ENCODE data around the gene AKR1B1.

AKR1B1 gene

GRCh38 chr7:134468475-134468874 lies 9.6 kb upstream of the AKR1B1 start:
- DNase-seq: no peak

- no peak for DNase-seq
Measured at GRCh38 chr7:134468054-134468453, 9.2 kb upstream of the AKR1B1 start.

- DNase-seq: no peak
Measured at GRCh38 chr7:134465491-134465890, 6.6 kb upstream of the AKR1B1 start.

- DNase-seq: no peak
Measured at GRCh38 chr7:134464496-134464895, 5.6 kb upstream of the AKR1B1 start.

GRCh38 chr7:134463751-134464150 lies 4.9 kb upstream of the AKR1B1 start:
- DNase-seq: no peak

GRCh38 chr7:134462337-134462925 lies 3.5 kb upstream of the AKR1B1 start:
- DNase-seq: peak; percentile 88

- DNase-seq: no peak
Measured at GRCh38 chr7:134461916-134462315, 3.0 kb upstream of the AKR1B1 start.

- no peak for DNase-seq
Measured at GRCh38 chr7:134459981-134460380, 1.1 kb upstream of the AKR1B1 start.

GRCh38 chr7:134458341-134458805 lies 527 bp downstream of the AKR1B1 start:
- DNase-seq: peak; percentile 33

- DNase-seq: peak; percentile 57
Measured at GRCh38 chr7:134457210-134457609, 1.7 kb downstream of the AKR1B1 start.

- no peak for DNase-seq
Measured at GRCh38 chr7:134454277-134454676, 4.6 kb downstream of the AKR1B1 start.

- no peak for DNase-seq
Measured at GRCh38 chr7:134453518-134453917, 5.4 kb downstream of the AKR1B1 start.

GRCh38 chr7:134452991-134453473 lies 5.9 kb downstream of the AKR1B1 start:
- DNase-seq: no peak

GRCh38 chr7:134452419-134452838 lies 6.5 kb downstream of the AKR1B1 start:
- DNase-seq: no peak

GRCh38 chr7:134451656-134452055 lies 7.2 kb downstream of the AKR1B1 start:
- no peak for DNase-seq

GRCh38 chr7:134450294-134451000 lies 8.5 kb downstream of the AKR1B1 start:
- DNase-seq: no peak

- DNase-seq: no peak
Measured at GRCh38 chr7:134449680-134450079, 9.2 kb downstream of the AKR1B1 start.

GRCh38 chr7:134448356-134449229 lies 10.3 kb downstream of the AKR1B1 start:
- peak; percentile 81 for DNase-seq

- DNase-seq: no peak
Measured at GRCh38 chr7:134447383-134447782, 11.5 kb downstream of the AKR1B1 start.

- no peak for DNase-seq
Measured at GRCh38 chr7:134446923-134447322, 12.0 kb downstream of the AKR1B1 start.

- no peak for DNase-seq
Measured at GRCh38 chr7:134446446-134446845, 12.5 kb downstream of the AKR1B1 start.

GRCh38 chr7:134444961-134445315 lies 14.0 kb downstream of the AKR1B1 start:
- no peak for DNase-seq

- no peak for DNase-seq
Measured at GRCh38 chr7:134444198-134444960, 14.5 kb downstream of the AKR1B1 start.
